Measurements from ENCODE around the gene PAX5. TPM values are rescaled to one million over a fixed set of nuclear protein-coding genes. Genes with fewer than 3 reads are reported as not detected.
"Not testable (repeated sequence)": the region's sequence is repeated elsewhere in the genome, so short reads cannot be mapped to it uniquely, and the experiment has no call there.

PAX5 gene
- total RNA-seq = not detected

DNA sequence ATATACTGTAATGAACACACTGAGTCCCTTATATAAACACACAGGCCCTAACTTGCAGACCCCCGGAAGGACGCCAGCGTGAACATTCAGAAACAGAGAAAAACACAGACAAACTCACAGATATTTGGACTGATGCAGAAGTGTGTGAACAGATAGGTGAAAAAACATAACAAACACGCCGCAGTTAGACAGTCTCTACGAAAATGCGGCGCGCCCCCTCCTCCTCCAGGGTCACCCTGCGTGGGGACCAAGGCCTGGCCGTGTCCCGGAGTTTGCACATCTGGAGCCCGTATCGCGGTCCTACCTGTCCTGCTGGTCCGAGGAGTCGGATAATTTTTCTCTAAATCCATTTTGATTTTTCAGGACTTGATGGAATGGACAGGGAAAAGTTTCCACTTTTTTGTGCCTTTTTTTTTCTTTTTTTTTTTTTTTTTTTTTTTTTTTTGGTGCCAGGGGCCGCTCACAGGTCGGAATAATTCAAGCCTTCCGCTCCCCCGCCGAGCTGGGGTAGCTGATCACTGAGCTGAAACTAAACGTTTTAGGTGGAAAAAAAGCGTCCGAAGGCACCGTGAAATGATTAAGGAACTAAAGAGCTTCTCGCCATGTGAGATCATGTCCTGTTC, at the start of gene PAX5:
PAX5 (minus strand) TSS at position 587 of the 623 bp plus-strand sequence; CDS start at position 350, 237 bp downstream.
- DNase-seq = no peak

GRCh38 chr9:37083654-37084053, 49.6 kb upstream of the PAX5 start:
- no peak for DNase-seq

DNA sequence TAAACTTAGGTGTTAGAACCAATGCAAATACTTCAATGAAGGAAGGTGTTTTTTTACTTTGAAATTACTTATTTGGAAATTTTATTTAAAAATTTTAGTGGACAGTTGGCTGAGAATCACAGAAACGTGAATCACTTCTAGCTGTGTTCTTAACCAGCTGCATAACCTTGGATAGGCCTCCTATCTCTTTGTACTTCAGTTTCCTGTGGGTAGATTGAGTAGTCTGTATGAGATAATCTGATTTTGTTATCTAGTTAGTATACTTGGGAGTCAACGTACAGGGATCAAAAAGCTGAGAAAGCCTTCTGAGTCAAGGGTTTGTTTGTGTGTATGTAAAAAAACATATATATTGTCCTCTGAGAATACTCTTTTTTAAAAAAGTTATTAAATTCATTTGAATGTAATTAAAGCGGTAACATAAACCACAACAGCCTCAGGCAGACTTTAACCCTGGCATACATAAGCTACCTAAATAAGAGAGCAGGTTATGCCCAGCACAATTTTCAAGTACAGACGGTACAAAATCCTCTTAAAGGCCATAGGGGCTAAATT, 48.2 kb upstream of the PAX5 start:
- DNase-seq = no peak

GRCh38 chr9:37081507-37081906, 47.4 kb upstream of the PAX5 start:
- not testable (repeated sequence) for DNase-seq

DNA sequence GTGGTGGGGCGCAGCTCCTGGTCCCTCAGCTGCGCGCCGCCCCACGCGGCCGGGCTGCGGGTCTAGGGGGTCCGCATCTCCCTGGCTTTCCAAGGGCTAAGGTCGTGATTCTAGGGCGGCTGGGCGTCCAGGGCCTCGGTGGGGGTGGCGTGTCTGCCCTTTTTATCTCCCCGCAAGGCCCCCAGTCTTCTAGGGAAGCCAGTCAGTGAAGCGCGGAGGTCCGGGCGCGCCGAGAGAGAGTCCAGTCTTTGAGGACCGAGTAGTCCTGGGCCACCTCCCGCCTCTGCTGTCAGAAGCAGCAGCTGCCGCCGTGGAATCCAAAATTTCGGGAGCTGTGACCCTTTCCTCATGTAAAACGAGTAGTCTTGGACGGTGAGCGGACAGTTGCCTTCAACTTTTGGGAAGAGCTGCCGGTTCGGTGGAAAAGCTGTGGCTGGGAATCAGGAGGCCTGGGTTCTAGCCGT, 46.1 kb upstream of the PAX5 start:
- DNase-seq = not testable (repeated sequence)

GRCh38 chr9:37079370-37080164, 45.5 kb upstream of the PAX5 start:
- DNase-seq = peak; percentile 83

DNA sequence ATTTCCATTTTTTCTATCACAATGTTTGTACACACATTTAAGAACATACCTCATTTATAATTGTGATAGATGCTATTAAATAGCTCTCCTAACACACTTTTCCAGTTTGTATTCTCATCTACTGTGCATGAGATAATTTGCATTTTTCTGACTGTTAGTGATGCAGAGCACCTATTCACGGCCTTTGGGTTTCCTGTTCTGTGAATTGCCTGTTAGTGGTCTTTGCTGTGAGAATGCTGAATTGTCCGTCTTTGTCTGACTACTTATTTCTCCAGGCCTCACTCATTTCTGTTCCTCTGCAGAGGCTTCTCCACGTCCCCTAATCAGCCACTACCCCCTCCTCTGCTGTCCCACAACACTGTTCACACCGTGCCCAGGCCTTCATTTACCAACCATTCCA, 40.7 kb upstream of the PAX5 start:
- not testable (repeated sequence) for DNase-seq

GRCh38 chr9:37066139-37066725, 32.2 kb upstream of the PAX5 start:
- DNase-seq = no peak

DNA sequence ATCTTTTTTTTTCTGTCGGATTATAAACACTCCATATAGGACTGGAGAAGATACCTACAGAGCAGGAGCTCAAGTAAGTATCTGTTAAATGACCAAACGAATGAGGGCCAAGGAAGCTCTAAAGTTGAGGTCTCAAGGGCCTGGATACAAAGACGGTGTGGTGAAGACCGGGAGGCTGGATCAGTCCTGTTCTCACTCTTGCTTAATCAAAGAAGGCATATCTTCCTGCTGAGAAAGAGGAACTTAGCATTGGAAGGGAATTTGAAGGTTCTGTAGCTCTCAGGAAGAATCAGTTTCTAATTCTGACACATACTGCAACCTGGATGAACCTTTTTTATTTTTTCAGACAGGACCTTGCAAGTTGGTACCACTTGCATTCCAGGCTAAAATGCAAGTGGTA, 28.3 kb upstream of the PAX5 start:
- DNase-seq = no peak

GRCh38 chr9:37061768-37062167, 27.7 kb upstream of the PAX5 start:
- DNase-seq = no peak

GRCh38 chr9:37060833-37061232, 26.8 kb upstream of the PAX5 start:
- no peak for DNase-seq

DNA sequence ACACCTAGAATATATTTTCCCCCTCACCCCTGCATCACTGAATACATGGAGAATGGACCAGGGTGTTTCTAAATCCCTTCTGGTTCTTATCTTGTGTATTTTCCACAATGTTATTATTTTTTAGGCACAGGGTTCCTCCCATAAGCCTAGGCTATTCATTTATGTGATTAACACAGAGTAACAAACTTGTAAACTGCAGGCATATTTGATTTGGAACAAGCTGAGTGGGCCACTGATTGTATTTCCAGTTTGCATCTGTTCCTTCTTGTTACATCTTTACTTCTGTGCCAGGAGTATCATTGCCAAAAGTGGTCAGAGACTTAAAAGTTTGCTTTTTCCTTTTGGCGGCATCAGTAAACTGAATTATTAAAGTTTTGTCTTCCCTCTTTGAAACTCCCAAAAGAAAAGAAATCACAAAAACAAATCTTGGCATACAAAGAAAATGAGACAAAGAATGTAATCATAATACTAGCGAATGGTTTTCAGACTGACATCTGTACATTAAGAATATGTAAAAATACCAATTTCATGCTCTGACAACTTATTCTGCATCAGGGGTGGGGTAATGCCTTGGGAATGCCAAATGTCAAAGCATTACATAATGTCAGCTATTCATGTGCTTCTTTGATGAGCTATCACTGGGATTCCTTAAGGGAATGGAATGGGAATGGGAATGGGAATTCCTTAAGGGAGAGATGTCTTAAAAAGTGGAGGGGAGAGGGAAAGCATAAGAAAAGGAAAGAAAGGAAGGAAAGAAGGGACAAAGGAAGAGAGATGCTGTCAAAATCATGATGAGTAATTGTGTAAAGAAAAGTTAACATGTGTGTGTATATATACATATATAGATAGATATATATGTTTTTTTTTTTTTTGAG, 22.2 kb upstream of the PAX5 start:
- DNase-seq = no peak

- not testable (repeated sequence) for DNase-seq
Measured at GRCh38 chr9:37054363-37054720, 20.3 kb upstream of the PAX5 start.

GRCh38 chr9:37053684-37054362, 19.8 kb upstream of the PAX5 start:
- DNase-seq = no peak

DNA sequence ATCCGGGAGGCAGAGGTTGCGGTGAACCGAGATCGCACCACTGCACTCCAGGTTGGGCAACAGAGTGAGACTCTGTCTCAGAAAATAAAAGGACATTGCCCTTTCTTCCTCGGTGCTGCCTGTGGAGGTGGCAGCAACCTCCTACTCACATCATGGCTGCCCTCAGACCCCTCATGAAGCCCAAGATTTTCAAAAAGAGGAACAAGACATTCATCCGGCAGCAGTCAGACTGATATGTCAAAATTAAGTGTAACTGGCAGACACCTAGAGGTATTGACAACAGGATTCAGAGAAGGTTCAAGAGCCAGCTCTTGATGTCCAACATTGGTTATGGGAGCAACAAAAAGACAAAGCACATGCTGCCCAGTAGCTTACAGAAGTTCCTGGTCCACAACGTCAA, 12.6 kb upstream of the PAX5 start:
- DNase-seq = no peak

DNA sequence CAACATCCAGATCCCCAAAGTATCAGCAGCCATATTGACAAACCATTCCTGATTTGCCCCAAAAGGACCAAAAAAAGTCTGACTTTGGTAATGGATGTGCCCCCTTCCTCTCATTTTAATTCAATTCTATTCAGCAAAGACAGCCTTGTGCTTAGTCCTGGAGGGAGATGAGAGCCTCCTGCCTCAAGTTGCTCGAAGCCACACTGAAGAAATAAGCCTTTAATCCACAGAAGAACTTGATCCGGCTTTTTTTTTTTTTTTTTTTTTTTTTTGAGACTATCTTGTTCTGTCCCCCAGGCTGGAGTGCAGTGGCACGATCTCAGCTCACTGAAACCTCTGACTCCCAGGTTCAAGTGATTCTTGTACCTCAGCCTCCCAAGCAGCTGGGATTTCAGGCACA, 8.4 kb upstream of the PAX5 start:
- DNase-seq = no peak

- no peak for DNase-seq
Measured at GRCh38 chr9:37040508-37041127, 6.5 kb upstream of the PAX5 start.

GRCh38 chr9:37038943-37039464, 4.9 kb upstream of the PAX5 start:
- DNase-seq = no peak

- no peak for DNase-seq
Measured at GRCh38 chr9:37038302-37038942, 4.4 kb upstream of the PAX5 start.

All from occipital lobe (tissue), 2 donors.